ENCODE data around the gene RGSL1. TPM values are rescaled to one million over a fixed set of nuclear protein-coding genes. Genes with fewer than 3 reads are reported as not detected.

RGSL1 gene
- total and polyA plus RNA-seq, 9 of the 15 experiments (the other 6 are each of a cell fraction or from before 2014, with no cell fraction given), result 0.03 TPM; not detected in 8

DNA sequence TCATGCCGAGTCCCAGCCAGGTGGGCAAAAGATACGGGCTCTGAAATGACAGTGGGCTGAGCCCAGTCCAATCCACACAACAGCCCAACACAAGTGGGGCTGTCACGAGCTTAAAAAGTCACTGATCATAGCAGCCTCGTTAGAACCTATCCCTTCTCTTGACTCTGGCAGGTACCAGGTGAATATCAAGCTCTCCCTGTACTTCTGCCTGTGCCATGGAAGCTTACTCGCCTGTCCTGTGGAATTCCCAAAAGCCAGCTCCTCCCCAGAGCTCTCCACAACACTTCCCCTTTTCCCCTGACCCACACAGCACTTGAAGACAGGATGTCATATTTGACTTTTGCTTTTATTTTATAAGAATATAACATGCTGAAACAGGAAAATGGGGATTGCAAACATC, 148.3 kb downstream of the RGSL1 start:
- DNase-seq (ENCODE audit: extremely low read depth in 1 of 4, low spot score in 3 of 4) (no peak), FAIRE-seq (no peak), ATAC-seq (no peak)
- H3K9me1 ChIP-seq (ENCODE audit: control insufficient read depth, insufficient read depth, low read length), result no peaks in the 10 kb centered on the region
- H3K27me3 ChIP-seq (ENCODE audit: control insufficient read depth in 2 of 2, insufficient read depth in 2 of 2, low read length in 2 of 2), result peaks cover 0 to 8% of the 10 kb centered on the region in 2 experiments; a peak in 2 of 5 replicates
- H3K4me3 ChIP-seq, result no peak overlapping the region
- ChIA-PET POLR2A (interaction anchor here (1.1 to 1.6 kb wide), 3 partner anchors 9 to 186 kb away, joined by 3 to 4 read pairs (median 4); partner anchors contain the start of gene RNASEL), CTCF (ENCODE audit: low intra/inter-chr PET ratio) (interaction anchor here (1.1 to 4.5 kb wide), 2 partner anchors 185 to 188 kb away, joined by 3 to 53 read pairs; no protein-coding TSS in a partner anchor)
- 6% methylated on average over 5 of the region's 5 CpGs for WGBS (ENCODE audit: insufficient coverage, low coverage, missing lambda C conversion rate)
- H3K79me2 ChIP-seq (ENCODE audit: control insufficient read depth, insufficient read depth, low read length), result no peaks in the 10 kb centered on the region
- H2AFZ ChIP-seq (ENCODE audit: low read depth, low read length), result no peak overlapping the region
- H3K4me1 ChIP-seq (replicated peaks in 1 of 2; ENCODE audit: control insufficient read depth in 2 of 2, insufficient read depth in 2 of 2, low read length in 2 of 2), result peaks cover 0 to 3% of the 10 kb centered on the region in 2 experiments; a peak in 2 of 5 replicates
- no peak overlapping the region for H3K4me2 ChIP-seq (ENCODE audit: insufficient read depth, low read length)
- intact Hi-C loops (cut with micrococcal nuclease), result no loop called here
- H3K36me3 ChIP-seq (ENCODE audit: control insufficient read depth, insufficient read depth, low read length), result no peaks in the 10 kb centered on the region
- no peak overlapping the region for H3K27ac ChIP-seq (ENCODE audit: extremely low read depth, low read depth, low read length)
- H3K9ac ChIP-seq (ENCODE audit: insufficient read depth in 1 of 2, low read depth in 2 of 2, low read length in 2 of 2), result no peak overlapping the region
- H3K9me3 ChIP-seq (replicated peaks; ENCODE audit: control insufficient read depth, insufficient read depth, low read depth, low read length), result no peaks in the 10 kb centered on the region
- in situ Hi-C loops (cut with MboI), result loop anchor here (5.0 to 10.0 kb wide), 2 partner anchors 189 to 513 kb away; partner anchors contain the start of gene NPL
- TF ChIP-seq SPI1 (IDR thresholded peaks at IDR 0.05; ENCODE audit: borderline replicate concordance, low read depth, low read length) (peak; percentile 86), MCM7 (IDR thresholded peaks at IDR 0.05) (no peak)
- H4K20me1 ChIP-seq (replicated peaks; ENCODE audit: control insufficient read depth, insufficient read depth, low read length), result no peaks in the 10 kb centered on the region
- BruUV-seq (replicated peaks), result no TSS peak

DNA sequence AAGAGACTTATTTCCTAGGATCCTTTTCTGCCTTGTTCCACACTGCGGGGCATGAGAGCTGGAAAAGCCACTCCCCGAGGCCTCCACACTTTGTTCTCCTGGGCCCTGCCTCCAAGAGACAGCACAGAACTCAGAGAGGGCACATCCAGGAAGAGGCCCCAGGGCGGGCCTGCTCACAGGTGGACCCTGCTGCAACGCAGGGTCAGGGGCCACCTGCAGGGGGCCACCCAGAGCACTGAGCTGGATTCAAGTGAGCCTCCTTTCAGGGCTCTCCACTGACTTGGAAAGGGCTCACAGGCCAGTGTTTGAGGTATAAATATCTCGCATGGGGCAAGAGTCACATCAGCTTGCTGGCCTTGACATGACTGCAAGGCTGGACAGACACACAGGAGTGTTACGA, 149.4 kb downstream of the RGSL1 start:
- no peaks in the 10 kb centered on the region for H4K20me1 ChIP-seq (replicated peaks; ENCODE audit: control insufficient read depth, insufficient read depth, low read length)
- no peaks in the 10 kb centered on the region for H3K9me3 ChIP-seq (replicated peaks; ENCODE audit: control insufficient read depth, insufficient read depth, low read depth, low read length)
- CTCF ChIA-PET (ENCODE audit: low intra/inter-chr PET ratio), result interaction anchor here (0.6 to 4.5 kb wide), 2 partner anchors 184 to 919 kb away, joined by 3 to 53 read pairs; no protein-coding TSS in a partner anchor
- BruUV-seq (replicated peaks), result no TSS peak
- no peak overlapping the region for H2AFZ ChIP-seq (ENCODE audit: low read depth, low read length)
- no peaks in the 10 kb centered on the region for H3K79me2 ChIP-seq (ENCODE audit: control insufficient read depth, insufficient read depth, low read length)
- DNase-seq (ENCODE audit: extremely low read depth in 1 of 4, low spot score in 3 of 4) (peak; percentile 57 to 61 (median 59)), ATAC-seq (peak; percentile 71), FAIRE-seq (no peak)
- no peak overlapping the region for H3K4me2 ChIP-seq (ENCODE audit: insufficient read depth, low read length)
- H3K36me3 ChIP-seq (ENCODE audit: control insufficient read depth, insufficient read depth, low read length), result no peaks in the 10 kb centered on the region
- in situ Hi-C loops (cut with MboI), result loop anchor here (5.0 to 10.0 kb wide), 2 partner anchors 188 to 515 kb away; partner anchors contain the start of gene NPL
- POLR2A ChIA-PET, result interaction anchor here (1.6 kb wide), 1 partner anchor 185 kb away, joined by 4 read pairs; no protein-coding TSS in a partner anchor
- no peak overlapping the region for H3K27ac ChIP-seq (ENCODE audit: extremely low read depth, low read depth, low read length)
- peaks cover 0 to 12% of the 10 kb centered on the region in 2 experiments; a peak in 2 of 5 replicates for H3K27me3 ChIP-seq (ENCODE audit: control insufficient read depth in 2 of 2, insufficient read depth in 2 of 2, low read length in 2 of 2)
- H3K9ac ChIP-seq (ENCODE audit: insufficient read depth in 1 of 2, low read depth in 2 of 2, low read length in 2 of 2), result no peak overlapping the region
- intact Hi-C loops (cut with micrococcal nuclease), result no loop called here
- no peak overlapping the region for H3K4me3 ChIP-seq
- no peaks in the 10 kb centered on the region for H3K9me1 ChIP-seq (ENCODE audit: control insufficient read depth, insufficient read depth, low read length)
- WGBS (ENCODE audit: insufficient coverage, low coverage, missing lambda C conversion rate), result 23% methylated on average over 6 of the region's 6 CpGs
- peaks cover 5 to 10% of the 10 kb centered on the region in 2 experiments; a peak in 3 of 5 replicates for H3K4me1 ChIP-seq (replicated peaks in 1 of 2; ENCODE audit: control insufficient read depth in 2 of 2, insufficient read depth in 2 of 2, low read length in 2 of 2)
- TF ChIP-seq, protein P1, sequence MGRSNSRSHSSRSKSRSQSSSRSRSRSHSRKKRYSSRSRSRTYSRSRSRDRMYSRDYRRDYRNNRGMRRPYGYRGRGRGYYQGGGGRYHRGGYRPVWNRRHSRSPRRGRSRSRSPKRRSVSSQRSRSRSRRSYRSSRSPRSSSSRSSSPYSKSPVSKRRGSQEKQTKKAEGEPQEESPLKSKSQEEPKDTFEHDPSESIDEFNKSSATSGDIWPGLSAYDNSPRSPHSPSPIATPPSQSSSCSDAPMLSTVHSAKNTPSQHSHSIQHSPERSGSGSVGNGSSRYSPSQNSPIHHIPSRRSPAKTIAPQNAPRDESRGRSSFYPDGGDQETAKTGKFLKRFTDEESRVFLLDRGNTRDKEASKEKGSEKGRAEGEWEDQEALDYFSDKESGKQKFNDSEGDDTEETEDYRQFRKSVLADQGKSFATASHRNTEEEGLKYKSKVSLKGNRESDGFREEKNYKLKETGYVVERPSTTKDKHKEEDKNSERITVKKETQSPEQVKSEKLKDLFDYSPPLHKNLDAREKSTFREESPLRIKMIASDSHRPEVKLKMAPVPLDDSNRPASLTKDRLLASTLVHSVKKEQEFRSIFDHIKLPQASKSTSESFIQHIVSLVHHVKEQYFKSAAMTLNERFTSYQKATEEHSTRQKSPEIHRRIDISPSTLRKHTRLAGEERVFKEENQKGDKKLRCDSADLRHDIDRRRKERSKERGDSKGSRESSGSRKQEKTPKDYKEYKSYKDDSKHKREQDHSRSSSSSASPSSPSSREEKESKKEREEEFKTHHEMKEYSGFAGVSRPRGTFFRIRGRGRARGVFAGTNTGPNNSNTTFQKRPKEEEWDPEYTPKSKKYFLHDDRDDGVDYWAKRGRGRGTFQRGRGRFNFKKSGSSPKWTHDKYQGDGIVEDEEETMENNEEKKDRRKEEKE (IDR thresholded peaks at IDR 0.05; ENCODE audit: borderline replicate concordance in 1 of 2, control insufficient read depth in 1 of 2, low read depth in 2 of 2, low read length in 1 of 2), result no peak
- TF ChIP-seq, protein P2, sequence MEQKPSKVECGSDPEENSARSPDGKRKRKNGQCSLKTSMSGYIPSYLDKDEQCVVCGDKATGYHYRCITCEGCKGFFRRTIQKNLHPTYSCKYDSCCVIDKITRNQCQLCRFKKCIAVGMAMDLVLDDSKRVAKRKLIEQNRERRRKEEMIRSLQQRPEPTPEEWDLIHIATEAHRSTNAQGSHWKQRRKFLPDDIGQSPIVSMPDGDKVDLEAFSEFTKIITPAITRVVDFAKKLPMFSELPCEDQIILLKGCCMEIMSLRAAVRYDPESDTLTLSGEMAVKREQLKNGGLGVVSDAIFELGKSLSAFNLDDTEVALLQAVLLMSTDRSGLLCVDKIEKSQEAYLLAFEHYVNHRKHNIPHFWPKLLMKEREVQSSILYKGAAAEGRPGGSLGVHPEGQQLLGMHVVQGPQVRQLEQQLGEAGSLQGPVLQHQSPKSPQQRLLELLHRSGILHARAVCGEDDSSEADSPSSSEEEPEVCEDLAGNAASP (IDR thresholded peaks at IDR 0.05), result no peak
- 0 out of 2 replicates have a peak, but pooled peaks have one; percentile 10 for TF ChIP-seq CTBP1 (IDR thresholded peaks at IDR 0.05; ENCODE audit: borderline replicate concordance)
- 0 out of 2 replicates have a peak, but pooled peaks have one; percentile 12 for TF ChIP-seq SMC3 (conservative IDR thresholded peaks at IDR 0.05; ENCODE audit: insufficient read depth, low read depth, low read length)
- TF ChIP-seq, protein P3, sequence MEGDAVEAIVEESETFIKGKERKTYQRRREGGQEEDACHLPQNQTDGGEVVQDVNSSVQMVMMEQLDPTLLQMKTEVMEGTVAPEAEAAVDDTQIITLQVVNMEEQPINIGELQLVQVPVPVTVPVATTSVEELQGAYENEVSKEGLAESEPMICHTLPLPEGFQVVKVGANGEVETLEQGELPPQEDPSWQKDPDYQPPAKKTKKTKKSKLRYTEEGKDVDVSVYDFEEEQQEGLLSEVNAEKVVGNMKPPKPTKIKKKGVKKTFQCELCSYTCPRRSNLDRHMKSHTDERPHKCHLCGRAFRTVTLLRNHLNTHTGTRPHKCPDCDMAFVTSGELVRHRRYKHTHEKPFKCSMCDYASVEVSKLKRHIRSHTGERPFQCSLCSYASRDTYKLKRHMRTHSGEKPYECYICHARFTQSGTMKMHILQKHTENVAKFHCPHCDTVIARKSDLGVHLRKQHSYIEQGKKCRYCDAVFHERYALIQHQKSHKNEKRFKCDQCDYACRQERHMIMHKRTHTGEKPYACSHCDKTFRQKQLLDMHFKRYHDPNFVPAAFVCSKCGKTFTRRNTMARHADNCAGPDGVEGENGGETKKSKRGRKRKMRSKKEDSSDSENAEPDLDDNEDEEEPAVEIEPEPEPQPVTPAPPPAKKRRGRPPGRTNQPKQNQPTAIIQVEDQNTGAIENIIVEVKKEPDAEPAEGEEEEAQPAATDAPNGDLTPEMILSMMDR (IDR thresholded peaks at IDR 0.05 in 2 of 3, conservative IDR thresholded peaks at IDR 0.05 in 1 of 3; ENCODE audit: insufficient read depth in 2 of 3, low read depth in 1 of 3, low read length in 3 of 3), result peak; percentile 64 to 79 (median 67)
